GM21737 (cell line): Measurements from ENCODE around the gene CCDC107.

Experiments used
- ATAC-seq: cut with Tn5 transposase; IDR thresholded peaks from one replicate; pipeline ENCODE4 v1.9.1; 2021; ENCODE audit warnings: mild to moderate bottlenecking, moderate library complexity; ENCODE audit not compliant: unreplicated experiment

Gene CCDC107

GRCh38 chr9:35700031-35700430 lies 41.9 kb downstream of the CCDC107 start:
- no peak for ATAC-seq

DNA sequence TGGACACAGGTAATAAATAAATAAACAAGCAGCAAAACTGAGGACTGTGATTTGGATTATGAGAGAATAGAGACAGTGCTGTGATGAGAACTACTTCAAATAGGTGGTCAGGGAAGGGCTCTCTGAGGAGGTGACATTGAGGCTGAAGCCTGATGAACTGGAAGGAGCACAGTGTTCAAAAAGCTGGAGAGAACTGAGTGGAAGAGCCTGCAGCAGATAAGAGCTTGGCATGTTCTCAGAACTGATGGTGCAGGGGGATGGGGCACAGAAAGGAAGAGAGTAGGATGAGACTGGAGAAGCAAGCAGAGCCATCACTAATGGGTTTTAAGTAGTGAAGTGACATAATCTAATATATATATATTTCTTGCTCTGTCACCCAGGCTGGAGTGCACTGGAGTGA lies 42.9 kb downstream of the CCDC107 start:
- ATAC-seq: no peak

DNA sequence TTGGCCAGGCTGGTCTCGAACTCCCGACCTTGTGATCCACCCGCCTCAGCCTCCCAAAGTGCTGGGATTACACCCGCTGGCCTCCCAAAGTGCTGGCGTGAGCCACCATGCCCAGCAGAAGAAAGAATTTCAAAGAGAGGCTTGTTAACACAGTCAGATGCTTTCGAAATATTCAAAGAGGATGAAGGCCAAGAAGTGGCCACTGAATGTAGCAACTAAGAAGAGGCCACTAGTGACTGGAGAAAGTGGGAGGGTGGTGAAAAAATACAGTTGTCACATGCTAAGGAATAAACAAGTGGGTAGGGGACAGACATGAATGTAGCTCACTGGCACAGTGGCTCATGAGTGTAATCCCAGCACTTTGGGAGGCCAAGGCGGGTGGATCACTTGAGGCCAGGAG lies 44.6 kb downstream of the CCDC107 start:
- no peak for ATAC-seq

- no peak for ATAC-seq
Measured at GRCh38 chr9:35703906-35704672, 46.0 kb downstream of the CCDC107 start.

GRCh38 chr9:35705372-35705771 lies 47.3 kb downstream of the CCDC107 start:
- ATAC-seq: no peak

DNA sequence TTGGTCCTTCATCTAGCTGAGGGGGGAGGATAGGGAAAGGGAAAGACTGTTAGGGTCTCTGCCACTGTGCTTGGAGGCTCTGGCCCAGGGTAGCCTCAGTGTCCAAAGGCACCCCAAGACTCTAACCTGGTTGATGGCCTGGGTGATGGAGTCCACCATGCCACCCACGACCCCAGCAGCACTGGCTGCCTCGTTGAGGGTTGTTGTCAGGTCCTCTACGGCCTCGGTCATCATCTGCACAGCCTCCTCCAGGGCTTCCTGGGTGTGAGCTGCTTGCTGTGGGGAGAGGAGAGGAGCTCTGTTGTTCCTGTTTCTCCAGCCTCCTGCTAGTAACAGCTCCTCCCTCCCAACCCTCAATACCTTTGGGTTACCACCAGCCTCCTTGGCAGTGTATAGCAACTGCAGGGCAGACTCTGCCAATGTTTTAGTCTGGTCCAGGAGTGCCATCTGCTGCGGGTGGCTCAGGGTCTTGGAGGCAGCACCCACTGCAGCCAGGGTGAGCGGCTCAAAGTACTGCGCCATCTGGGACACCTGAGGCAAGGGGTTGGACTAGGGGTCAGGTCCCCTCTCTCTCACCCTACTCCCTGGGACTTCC lies 47.8 kb downstream of the CCDC107 start:
- no peak for ATAC-seq

DNA sequence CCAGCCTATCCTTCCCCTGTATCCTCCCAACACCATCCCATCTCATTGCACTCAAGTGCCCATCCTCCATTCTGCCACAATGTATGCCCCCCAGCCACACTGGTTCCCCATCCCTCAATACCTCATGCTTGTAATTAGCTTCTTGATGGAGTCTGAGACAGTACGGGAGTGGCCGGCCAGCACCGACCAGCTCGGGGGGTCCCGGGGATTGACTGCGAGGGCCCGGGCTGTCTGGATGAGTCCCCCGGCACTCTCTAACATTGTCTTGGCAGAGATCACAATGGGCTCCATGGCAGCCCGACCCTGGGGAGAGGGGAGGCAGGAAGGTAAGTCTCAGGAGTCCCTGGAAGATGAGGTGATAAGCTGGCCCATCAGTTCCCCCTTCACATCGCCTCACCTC lies 48.9 kb downstream of the CCDC107 start:
- no peak for ATAC-seq

DNA sequence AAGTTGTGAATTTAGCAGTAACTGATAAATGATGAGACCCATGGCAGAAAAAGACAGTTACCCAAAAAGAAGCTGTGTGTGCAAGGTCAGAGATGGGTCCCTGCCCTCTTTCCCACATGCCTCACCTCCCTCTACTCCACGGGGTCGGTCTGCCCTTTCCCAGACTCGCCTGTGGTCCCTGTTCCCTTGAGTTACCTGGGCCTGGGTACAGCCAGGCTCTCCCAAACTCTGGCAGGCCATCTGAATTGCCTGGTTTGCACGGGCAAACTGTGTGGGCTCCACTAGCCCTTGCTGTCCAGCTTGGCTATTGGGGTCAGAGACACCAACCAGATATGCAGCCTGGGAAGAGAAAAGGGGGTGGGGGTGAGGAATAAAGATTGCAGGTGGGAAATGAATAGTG lies 50.1 kb downstream of the CCDC107 start:
- ATAC-seq: no peak

- no peak for ATAC-seq
Measured at GRCh38 chr9:35710818-35711500, 52.9 kb downstream of the CCDC107 start.
